Suprapubic skin (tissue), 4 donors: ENCODE data around the gene GYPC.
"Not testable (repeated sequence)": the region's sequence is repeated elsewhere in the genome, so short reads cannot be mapped to it uniquely, and the experiment has no call there.

Experiments
- EP300 ChIP-seq: sonication (generic); formaldehyde crosslinking; IDR thresholded peaks from one replicate; pipeline ENCODE4 v1.6.1; 2017; ENCODE audit warnings: antibody characterized with exemption
- POLR2A ChIP-seq, 2 donors: fragments of 450-650 bp; IDR thresholded peaks; one replicate each; pipeline ENCODE4 v1.6.1; 2017; ENCODE audit warnings: antibody characterized with exemption in 2 of 2, mild to moderate bottlenecking in 2 of 2, moderate library complexity in 2 of 2
- POLR2AphosphoS5 ChIP-seq, 3 donors: sonication (generic); formaldehyde crosslinking; IDR thresholded peaks; one replicate each; pipeline ENCODE4 v1.6.1; 2017; ENCODE audit warnings: antibody characterized with exemption in 3 of 3
- TF ChIP-seq, protein P1 (sequence below), 2 donors: fragments of 200-600 bp in 1 of 2; fragments of 450-650 bp in 1 of 2; sonication (generic) in 1 of 2; IDR thresholded peaks; one replicate each; pipeline ENCODE4 v1.5.1; 2016 to 2019; ENCODE audit warnings: antibody characterized with exemption in 2 of 2, mild to moderate bottlenecking in 1 of 2, moderate library complexity in 1 of 2

DNA sequence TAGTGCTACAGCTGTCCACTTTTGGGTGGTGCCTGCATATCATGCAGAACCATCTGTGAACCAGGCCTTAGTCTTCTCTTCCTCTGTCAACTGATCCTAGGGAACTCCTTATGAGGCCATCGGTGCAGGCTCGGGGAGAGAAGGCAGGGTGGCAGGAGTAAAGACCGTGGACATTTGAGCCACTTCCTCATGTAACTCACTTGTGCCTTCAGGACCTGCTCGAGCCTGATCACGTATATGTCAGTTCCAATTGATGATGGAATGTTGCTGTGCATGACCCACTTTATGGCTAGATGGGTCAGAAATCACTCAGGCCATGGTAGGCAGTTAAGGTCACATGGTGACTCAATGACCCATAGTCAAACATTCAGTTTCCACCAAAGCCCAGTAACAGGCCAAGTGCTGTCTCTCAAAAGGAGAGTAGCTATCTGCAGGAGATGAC, 7.6 kb upstream of the GYPC start:
- TF ChIP-seq, protein P1, sequence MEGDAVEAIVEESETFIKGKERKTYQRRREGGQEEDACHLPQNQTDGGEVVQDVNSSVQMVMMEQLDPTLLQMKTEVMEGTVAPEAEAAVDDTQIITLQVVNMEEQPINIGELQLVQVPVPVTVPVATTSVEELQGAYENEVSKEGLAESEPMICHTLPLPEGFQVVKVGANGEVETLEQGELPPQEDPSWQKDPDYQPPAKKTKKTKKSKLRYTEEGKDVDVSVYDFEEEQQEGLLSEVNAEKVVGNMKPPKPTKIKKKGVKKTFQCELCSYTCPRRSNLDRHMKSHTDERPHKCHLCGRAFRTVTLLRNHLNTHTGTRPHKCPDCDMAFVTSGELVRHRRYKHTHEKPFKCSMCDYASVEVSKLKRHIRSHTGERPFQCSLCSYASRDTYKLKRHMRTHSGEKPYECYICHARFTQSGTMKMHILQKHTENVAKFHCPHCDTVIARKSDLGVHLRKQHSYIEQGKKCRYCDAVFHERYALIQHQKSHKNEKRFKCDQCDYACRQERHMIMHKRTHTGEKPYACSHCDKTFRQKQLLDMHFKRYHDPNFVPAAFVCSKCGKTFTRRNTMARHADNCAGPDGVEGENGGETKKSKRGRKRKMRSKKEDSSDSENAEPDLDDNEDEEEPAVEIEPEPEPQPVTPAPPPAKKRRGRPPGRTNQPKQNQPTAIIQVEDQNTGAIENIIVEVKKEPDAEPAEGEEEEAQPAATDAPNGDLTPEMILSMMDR (IDR thresholded peaks at IDR 0.05) = not testable (repeated sequence)
- TF ChIP-seq EP300; POLR2A (IDR thresholded peaks at IDR 0.05); POLR2AphosphoS5 (IDR thresholded peaks at IDR 0.05): not testable (repeated sequence)
